Measurements from ENCODE around the gene PLD1. TPM values are rescaled to one million over a fixed set of nuclear protein-coding genes. Genes with fewer than 3 reads are reported as not detected.

Gene PLD1
- total RNA-seq, 1 donor from 2014 or later, result not detected

DNA sequence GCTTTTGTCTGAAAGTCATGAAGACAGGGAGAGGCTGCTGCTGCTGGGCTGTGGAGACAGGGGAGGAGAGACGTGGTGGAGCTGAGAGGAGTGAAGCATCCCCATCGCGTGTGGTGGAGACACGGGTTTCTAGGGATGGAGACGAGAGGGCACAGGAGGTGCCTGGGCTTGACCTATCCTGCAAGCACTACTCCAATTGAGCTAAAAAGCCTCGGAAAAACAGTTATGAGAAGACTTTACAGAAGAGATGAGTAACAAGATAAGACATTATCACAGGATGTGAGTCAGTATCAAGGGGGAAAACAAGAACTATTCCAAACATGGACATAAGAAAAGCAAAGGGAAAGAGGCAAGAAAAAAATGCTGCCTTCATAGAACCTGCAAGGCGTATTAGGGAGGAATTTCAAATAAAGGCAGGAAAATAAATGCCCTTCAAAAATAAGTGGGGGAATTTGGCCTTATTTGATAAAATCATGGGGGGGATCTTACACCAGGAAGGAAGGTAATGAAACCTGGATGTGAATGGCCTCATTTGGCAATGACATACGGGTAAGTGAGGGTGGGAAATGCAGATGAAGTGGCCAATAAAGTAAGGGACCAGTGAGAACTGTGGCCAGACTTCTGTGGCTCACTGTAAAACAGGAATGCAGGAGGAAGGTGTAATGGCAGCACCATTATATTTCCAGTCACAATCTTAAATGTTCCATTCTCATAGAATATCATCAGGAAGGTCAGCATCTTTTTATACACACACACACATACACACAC is 97.9 kb downstream of the PLD1 start:
- H3K27ac Mint-ChIP-seq, result no peak overlapping the region
- H3K4me1 Mint-ChIP-seq, result no peaks in the 10 kb centered on the region
- no peak overlapping the region for H3K4me3 Mint-ChIP-seq
- no peaks in the 10 kb centered on the region for H3K27me3 Mint-ChIP-seq
- TF ChIP-seq, protein P1, sequence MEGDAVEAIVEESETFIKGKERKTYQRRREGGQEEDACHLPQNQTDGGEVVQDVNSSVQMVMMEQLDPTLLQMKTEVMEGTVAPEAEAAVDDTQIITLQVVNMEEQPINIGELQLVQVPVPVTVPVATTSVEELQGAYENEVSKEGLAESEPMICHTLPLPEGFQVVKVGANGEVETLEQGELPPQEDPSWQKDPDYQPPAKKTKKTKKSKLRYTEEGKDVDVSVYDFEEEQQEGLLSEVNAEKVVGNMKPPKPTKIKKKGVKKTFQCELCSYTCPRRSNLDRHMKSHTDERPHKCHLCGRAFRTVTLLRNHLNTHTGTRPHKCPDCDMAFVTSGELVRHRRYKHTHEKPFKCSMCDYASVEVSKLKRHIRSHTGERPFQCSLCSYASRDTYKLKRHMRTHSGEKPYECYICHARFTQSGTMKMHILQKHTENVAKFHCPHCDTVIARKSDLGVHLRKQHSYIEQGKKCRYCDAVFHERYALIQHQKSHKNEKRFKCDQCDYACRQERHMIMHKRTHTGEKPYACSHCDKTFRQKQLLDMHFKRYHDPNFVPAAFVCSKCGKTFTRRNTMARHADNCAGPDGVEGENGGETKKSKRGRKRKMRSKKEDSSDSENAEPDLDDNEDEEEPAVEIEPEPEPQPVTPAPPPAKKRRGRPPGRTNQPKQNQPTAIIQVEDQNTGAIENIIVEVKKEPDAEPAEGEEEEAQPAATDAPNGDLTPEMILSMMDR (IDR thresholded peaks at IDR 0.05), result no peak
- DNase-seq (no peak), ATAC-seq (ENCODE audit: low read depth) (no peak)
- CTCF ChIA-PET, result no interaction called here
- no peaks in the 10 kb centered on the region for H3K36me3 Mint-ChIP-seq (ENCODE audit: low read depth)
- POLR2A ChIA-PET, result no interaction called here
- intact Hi-C loops (cut with micrococcal nuclease), result no loop called here
- no peaks in the 10 kb centered on the region for H3K9me3 Mint-ChIP-seq

DNA sequence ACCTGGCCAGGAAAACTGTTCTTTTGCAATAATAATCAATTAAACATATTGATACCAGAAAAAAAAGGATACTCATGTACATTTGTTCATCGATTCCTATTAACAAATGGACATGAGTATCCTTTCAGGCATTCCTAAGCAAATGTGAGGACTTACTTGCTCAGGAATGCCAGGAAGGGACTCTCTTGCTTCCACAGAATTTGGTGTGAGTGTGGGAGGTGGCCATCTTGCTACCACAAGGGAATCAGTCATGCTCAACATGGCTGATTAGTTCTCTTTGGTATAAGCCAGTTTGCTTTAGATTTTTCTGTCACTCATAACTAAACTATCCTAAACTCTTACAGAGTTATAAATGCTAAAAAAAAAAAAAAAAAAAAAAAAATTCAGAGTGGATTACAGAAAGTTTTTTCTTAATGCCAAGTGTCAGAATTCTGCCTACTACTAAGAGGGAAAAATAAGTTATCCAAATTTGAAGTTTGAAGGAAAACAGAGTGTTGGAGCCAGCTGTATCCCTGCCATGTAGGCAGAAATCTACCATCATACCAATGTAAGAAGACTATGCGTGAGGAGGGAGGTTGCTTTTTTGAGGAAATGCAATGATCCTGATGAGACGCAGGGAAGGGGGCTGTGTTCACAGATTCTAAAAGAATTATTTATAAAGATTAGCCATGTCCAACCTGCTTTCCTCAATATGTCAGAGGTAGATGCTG is 98.7 kb downstream of the PLD1 start:
- no peak overlapping the region for H3K27ac Mint-ChIP-seq
- POLR2A ChIA-PET, result no interaction called here
- no peaks in the 10 kb centered on the region for H3K9me3 Mint-ChIP-seq
- CTCF ChIA-PET, result no interaction called here
- H3K27me3 Mint-ChIP-seq, result no peaks in the 10 kb centered on the region
- TF ChIP-seq, protein P1 (IDR thresholded peaks at IDR 0.05), result no peak
- H3K36me3 Mint-ChIP-seq (ENCODE audit: low read depth), result no peaks in the 10 kb centered on the region
- no peak for ATAC-seq (ENCODE audit: low read depth)
- DNase-seq, result no peak
- intact Hi-C loops (cut with micrococcal nuclease), result no loop called here
- H3K4me3 Mint-ChIP-seq, result no peak overlapping the region
- no peaks in the 10 kb centered on the region for H3K4me1 Mint-ChIP-seq

GRCh38 chr3:171710359-171710758 is 99.9 kb downstream of the PLD1 start:
- ATAC-seq (ENCODE audit: low read depth) (no peak), DNase-seq (no peak)
- no peak overlapping the region for H3K4me3 Mint-ChIP-seq
- H3K27me3 Mint-ChIP-seq, result no peaks in the 10 kb centered on the region
- TF ChIP-seq, protein P1 (IDR thresholded peaks at IDR 0.05), result no peak
- no peaks in the 10 kb centered on the region for H3K36me3 Mint-ChIP-seq (ENCODE audit: low read depth)
- no peaks in the 10 kb centered on the region for H3K9me3 Mint-ChIP-seq
- H3K4me1 Mint-ChIP-seq, result no peaks in the 10 kb centered on the region
- no peak overlapping the region for H3K27ac Mint-ChIP-seq
- CTCF ChIA-PET, result no interaction called here
- POLR2A ChIA-PET, result no interaction called here
- intact Hi-C loops (cut with micrococcal nuclease), result no loop called here

DNA sequence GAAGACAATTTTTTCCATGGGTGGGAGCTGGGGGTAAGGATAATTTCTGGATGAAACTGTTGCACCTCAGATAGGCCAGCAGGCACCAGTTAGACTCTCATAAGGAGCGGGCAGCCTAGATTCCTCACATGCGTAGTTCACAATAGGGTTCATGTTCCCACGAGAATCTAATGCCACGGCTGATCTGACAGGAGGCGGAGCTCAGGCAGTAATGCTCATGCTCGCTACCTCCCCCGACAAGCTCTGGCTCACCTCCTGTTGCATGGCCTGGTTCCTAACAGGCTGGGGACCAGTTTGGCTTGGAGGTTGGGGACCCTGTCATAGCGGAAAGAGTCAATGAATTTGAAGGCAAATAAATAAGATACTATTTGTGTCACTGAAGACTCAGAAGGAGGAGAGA is 105.5 kb downstream of the PLD1 start:
- POLR2A ChIA-PET, result no interaction called here

GRCh38 chr3:171704002-171704401 is 106.3 kb downstream of the PLD1 start:
- intact Hi-C loops (cut with micrococcal nuclease), result loop anchor here (5.0 kb wide), 1 partner anchor 963 kb away; no protein-coding TSS in a partner anchor
- no peak overlapping the region for H3K27ac Mint-ChIP-seq
- peaks cover 4% of the 10 kb centered on the region for H3K27me3 Mint-ChIP-seq
- POLR2A ChIA-PET, result no interaction called here
- ATAC-seq (ENCODE audit: low read depth) (no peak), DNase-seq (no peak)
- no peaks in the 10 kb centered on the region for H3K4me1 Mint-ChIP-seq
- CTCF ChIA-PET, result interaction anchor here (1.5 kb wide), 1 partner anchor 10 kb away, joined by 4 read pairs; no protein-coding TSS in a partner anchor
- TF ChIP-seq, protein P1 (IDR thresholded peaks at IDR 0.05), result no peak
- H3K36me3 Mint-ChIP-seq (ENCODE audit: low read depth), result no peaks in the 10 kb centered on the region
- H3K4me3 Mint-ChIP-seq, result no peak overlapping the region
- peaks cover 8% of the 10 kb centered on the region for H3K9me3 Mint-ChIP-seq

More for the DNA sequence above, 105.5 kb downstream of the PLD1 start:
- TF ChIP-seq, protein P1 (IDR thresholded peaks at IDR 0.05), result no peak
- Mint-ChIP-seq H3K27me3 (peaks cover 3% of the 10 kb centered on the region), H3K36me3 (ENCODE audit: low read depth) (no peaks in the 10 kb centered on the region), H3K9me3 (peaks cover 8% of the 10 kb centered on the region), H3K4me3 (no peak overlapping the region), H3K27ac (no peak overlapping the region), H3K4me1 (no peaks in the 10 kb centered on the region)
- CTCF ChIA-PET, result interaction anchor here (1.4 kb wide), 1 partner anchor 637 kb away, joined by 4 read pairs; no protein-coding TSS in a partner anchor
- intact Hi-C loops (cut with micrococcal nuclease), result loop anchor here (5.0 kb wide), 1 partner anchor 962 kb away; no protein-coding TSS in a partner anchor
- no peak for ATAC-seq (ENCODE audit: low read depth)
- DNase-seq, result no peak

Measured in activated B cell treated with CpG ODN at 0.5 μM for 24 hours (primary cell).